ENCODE measurements around the gene GRIA4. TPM values are rescaled to one million over a fixed set of nuclear protein-coding genes. Genes with fewer than 3 reads are reported as not detected.

Gene GRIA4
- total RNA-seq, 4 donors from 2014 or later, result not detected

DNA sequence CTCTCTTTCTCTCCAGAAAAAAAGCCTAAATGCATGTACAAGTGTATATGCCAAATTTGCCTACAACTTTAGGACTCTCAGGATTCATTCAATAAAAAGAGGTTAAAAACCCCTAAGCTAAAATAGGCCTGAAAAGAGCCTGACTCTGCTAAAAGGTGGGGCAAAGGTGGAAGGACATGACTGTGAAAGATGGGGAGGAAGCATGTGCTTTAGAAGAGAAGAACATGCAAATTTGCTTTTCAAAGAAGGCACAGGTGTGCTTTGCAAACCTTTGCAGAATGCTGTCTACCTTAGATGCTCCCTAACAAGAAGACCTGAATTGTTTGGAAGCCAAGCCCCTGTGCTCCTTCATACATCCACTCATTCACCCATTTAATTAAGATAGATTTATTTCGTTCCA lies 87.4 kb downstream of the GRIA4 start:
- no peaks in the 10 kb centered on the region for H3K9me3 ChIP-seq
- TF ChIP-seq POLR2A (IDR thresholded peaks at IDR 0.05) (no peak), EP300 (IDR thresholded peaks at IDR 0.05) (no peak)
- TF ChIP-seq, protein P1, sequence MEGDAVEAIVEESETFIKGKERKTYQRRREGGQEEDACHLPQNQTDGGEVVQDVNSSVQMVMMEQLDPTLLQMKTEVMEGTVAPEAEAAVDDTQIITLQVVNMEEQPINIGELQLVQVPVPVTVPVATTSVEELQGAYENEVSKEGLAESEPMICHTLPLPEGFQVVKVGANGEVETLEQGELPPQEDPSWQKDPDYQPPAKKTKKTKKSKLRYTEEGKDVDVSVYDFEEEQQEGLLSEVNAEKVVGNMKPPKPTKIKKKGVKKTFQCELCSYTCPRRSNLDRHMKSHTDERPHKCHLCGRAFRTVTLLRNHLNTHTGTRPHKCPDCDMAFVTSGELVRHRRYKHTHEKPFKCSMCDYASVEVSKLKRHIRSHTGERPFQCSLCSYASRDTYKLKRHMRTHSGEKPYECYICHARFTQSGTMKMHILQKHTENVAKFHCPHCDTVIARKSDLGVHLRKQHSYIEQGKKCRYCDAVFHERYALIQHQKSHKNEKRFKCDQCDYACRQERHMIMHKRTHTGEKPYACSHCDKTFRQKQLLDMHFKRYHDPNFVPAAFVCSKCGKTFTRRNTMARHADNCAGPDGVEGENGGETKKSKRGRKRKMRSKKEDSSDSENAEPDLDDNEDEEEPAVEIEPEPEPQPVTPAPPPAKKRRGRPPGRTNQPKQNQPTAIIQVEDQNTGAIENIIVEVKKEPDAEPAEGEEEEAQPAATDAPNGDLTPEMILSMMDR (IDR thresholded peaks at IDR 0.05), result no peak
- no peak overlapping the region for H3K4me3 ChIP-seq
- DNase-seq (ENCODE audit: low spot score in 2 of 2), result no peak
- no peak overlapping the region for H3K27ac ChIP-seq
- H3K4me1 ChIP-seq, result no peaks in the 10 kb centered on the region
- no peaks in the 10 kb centered on the region for H3K36me3 ChIP-seq
- WGBS, 2 donors, result 0% methylated on average over 1 of the region's 1 CpG
- H3K27me3 ChIP-seq, result no peaks in the 10 kb centered on the region

DNA sequence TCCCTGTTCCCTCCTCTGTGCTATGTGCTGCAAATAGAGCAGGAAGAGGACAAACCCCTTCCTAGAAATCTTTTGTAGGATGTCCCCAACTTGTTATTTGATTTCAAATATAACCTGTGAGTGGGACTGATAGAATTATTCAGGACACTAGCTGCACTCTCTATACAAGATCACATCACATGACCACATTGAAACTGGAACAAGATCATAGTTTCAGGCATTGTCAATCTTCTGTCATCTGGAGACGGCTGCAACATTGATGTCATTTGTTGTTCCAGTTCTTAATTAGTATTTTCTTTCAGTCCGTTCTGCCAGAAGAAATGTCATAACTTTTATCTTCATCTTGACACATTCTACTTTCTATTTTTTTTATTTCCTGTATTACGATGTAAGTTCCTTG lies 89.3 kb downstream of the GRIA4 start:
- Histone ChIP-seq H3K27me3 (no peaks in the 10 kb centered on the region), H3K36me3 (no peaks in the 10 kb centered on the region), H3K27ac (no peak overlapping the region), H3K4me3 (no peak overlapping the region), H3K9me3 (no peaks in the 10 kb centered on the region), H3K4me1 (no peaks in the 10 kb centered on the region)
- no peak for DNase-seq (ENCODE audit: low spot score in 2 of 2)
- TF ChIP-seq EP300 (IDR thresholded peaks at IDR 0.05) (no peak), POLR2A (IDR thresholded peaks at IDR 0.05) (no peak)
- TF ChIP-seq, protein P1 (IDR thresholded peaks at IDR 0.05), result no peak
- WGBS, 2 donors, result 42 to 52% methylated on average over 3 of the region's 3 CpGs

- H3K9me3 ChIP-seq, result no peaks in the 10 kb centered on the region
- H3K27ac ChIP-seq, result no peak overlapping the region
- H3K27me3 ChIP-seq, result no peaks in the 10 kb centered on the region
- no peak overlapping the region for H3K4me3 ChIP-seq
- TF ChIP-seq POLR2A (IDR thresholded peaks at IDR 0.05), result no peak
- no peak for DNase-seq (ENCODE audit: low spot score in 2 of 2)
- H3K36me3 ChIP-seq, result no peaks in the 10 kb centered on the region
- no peaks in the 10 kb centered on the region for H3K4me1 ChIP-seq
Measured at GRCh38 chr11:105700271-105700670, 90.4 kb downstream of the GRIA4 start.

DNA sequence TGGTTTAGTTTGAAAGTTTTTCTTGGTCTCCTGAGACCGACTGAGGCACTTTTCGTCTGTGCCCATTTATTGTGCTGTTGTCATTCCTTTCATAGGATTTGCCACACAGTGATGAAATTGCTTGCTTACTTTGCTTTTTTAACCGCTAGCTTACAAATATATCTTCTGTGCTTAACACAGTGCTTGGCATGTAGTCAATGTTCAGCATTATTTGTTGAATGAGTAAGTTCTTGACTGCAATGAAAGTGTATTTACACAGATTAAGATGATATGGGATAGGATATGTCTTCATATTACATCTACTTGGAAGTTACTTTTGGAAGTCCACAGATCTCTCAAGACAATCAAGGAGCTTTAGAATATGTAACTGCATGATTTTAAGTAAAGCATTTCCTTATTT lies 91.2 kb downstream of the GRIA4 start:
- WGBS, 2 donors, result 80 to 89% methylated on average over 3 of the region's 3 CpGs
- Histone ChIP-seq H3K27me3 (no peaks in the 10 kb centered on the region), H3K4me1 (no peaks in the 10 kb centered on the region), H3K4me3 (no peak overlapping the region), H3K9me3 (no peaks in the 10 kb centered on the region), H3K36me3 (no peaks in the 10 kb centered on the region), H3K27ac (no peak overlapping the region)
- TF ChIP-seq EP300 (IDR thresholded peaks at IDR 0.05) (no peak), POLR2A (IDR thresholded peaks at IDR 0.05) (no peak)
- TF ChIP-seq, protein P1 (IDR thresholded peaks at IDR 0.05), result no peak
- DNase-seq (ENCODE audit: low spot score in 2 of 2), result no peak

DNA sequence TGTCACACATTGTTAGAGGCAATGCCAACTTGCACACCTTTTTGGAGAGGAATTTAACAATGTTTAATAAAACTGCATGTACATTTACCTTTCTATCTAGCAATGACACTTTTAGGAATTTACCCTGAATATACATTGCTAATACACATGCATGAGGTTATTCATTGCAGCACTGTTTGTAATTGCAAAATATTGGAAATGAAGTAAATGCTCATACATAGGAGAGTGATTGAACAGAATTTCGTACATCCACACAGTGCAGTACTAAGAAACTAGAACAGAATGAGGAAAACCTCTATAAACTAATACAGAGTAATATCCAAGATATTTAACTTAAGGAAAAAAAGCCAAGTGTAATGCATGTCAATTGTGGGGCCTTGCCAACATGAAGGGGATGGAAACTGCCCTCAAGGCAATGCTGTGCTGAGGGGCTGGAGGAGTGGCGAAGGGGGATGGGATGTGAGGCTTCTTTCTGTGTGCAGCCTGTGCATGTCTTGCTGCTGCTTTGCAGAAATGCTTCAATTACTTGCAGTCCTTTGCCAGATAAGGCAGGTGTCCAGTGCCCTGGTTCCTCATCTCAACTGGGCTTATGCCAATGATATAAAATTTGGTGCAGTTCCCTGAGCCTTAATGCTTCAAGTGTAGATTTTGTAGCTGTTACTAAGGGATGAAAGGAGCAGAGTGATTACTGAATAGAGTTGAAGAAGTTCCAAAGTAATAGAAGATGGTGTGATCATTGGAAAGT lies 96.1 kb downstream of the GRIA4 start:
- TF ChIP-seq, protein P1 (IDR thresholded peaks at IDR 0.05), result no peak
- TF ChIP-seq POLR2A (IDR thresholded peaks at IDR 0.05), result no peak
- no peak for TF ChIP-seq EP300 (IDR thresholded peaks at IDR 0.05)
- H3K36me3 ChIP-seq, result no peaks in the 10 kb centered on the region

More for the DNA sequence above, 96.1 kb downstream of the GRIA4 start:
- Histone ChIP-seq H3K4me3 (no peak overlapping the region), H3K27me3 (no peaks in the 10 kb centered on the region), H3K27ac (no peak overlapping the region), H3K9me3 (no peaks in the 10 kb centered on the region), H3K4me1 (no peaks in the 10 kb centered on the region)
- DNase-seq (ENCODE audit: low spot score in 2 of 2), result no peak
- WGBS, 2 donors, result 81 to 92% methylated on average over 2 of the region's 2 CpGs
